ENCODE results near the gene REXO5.
"Not testable (repeated sequence)": the region's sequence is repeated elsewhere in the genome, so short reads cannot be mapped to it uniquely, and the experiment has no call there.

REXO5 gene

GRCh38 chr16:20857281-20857680 lies 51.0 kb downstream of the REXO5 start:
- no peak for DNase-seq (ENCODE audit: low read depth)
- H3K4me3 ChIP-seq (ENCODE audit: low read length), result no peak overlapping the region
- TF ChIP-seq CTCF (conservative IDR thresholded peaks at IDR 0.05; ENCODE audit: low read length), result no peak

GRCh38 chr16:20859229-20859628 lies 52.9 kb downstream of the REXO5 start:
- DNase-seq (ENCODE audit: low read depth), result no peak
- no peak for TF ChIP-seq CTCF (conservative IDR thresholded peaks at IDR 0.05; ENCODE audit: low read length)
- H3K4me3 ChIP-seq (ENCODE audit: low read length), result no peak overlapping the region

GRCh38 chr16:20859699-20860098 lies 53.4 kb downstream of the REXO5 start:
- TF ChIP-seq CTCF (conservative IDR thresholded peaks at IDR 0.05; ENCODE audit: low read length), result no peak
- DNase-seq (ENCODE audit: low read depth), result no peak
- no peak overlapping the region for H3K4me3 ChIP-seq (ENCODE audit: low read length)

- no peak overlapping the region for H3K4me3 ChIP-seq (ENCODE audit: low read length)
- no peak for DNase-seq (ENCODE audit: low read depth)
- TF ChIP-seq CTCF (conservative IDR thresholded peaks at IDR 0.05; ENCODE audit: low read length), result no peak
These were observed 54.0 kb downstream of the REXO5 start for GRCh38 chr16:20860361-20860760.

DNA sequence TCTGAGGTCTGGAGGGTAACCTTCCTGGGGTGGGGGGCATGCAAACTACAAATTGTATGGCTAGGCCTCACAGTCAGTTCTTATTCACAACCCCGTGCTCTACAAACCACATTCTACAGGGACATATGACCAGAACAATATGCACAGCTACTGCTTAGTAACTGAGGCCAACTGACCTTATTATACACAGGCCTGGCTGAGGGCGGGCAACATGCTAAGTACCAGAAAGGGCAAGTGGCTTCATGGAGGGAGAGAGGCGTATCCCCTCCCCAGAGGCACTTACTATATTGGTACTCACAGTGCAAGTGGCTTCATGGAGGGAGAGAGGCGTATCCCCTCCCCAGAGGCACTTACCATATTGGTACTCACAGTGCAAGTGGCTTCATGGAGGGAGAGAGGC lies 54.7 kb downstream of the REXO5 start:
- H3K4me3 ChIP-seq (ENCODE audit: low read length); DNase-seq (ENCODE audit: low read depth): not testable (repeated sequence)

DNA sequence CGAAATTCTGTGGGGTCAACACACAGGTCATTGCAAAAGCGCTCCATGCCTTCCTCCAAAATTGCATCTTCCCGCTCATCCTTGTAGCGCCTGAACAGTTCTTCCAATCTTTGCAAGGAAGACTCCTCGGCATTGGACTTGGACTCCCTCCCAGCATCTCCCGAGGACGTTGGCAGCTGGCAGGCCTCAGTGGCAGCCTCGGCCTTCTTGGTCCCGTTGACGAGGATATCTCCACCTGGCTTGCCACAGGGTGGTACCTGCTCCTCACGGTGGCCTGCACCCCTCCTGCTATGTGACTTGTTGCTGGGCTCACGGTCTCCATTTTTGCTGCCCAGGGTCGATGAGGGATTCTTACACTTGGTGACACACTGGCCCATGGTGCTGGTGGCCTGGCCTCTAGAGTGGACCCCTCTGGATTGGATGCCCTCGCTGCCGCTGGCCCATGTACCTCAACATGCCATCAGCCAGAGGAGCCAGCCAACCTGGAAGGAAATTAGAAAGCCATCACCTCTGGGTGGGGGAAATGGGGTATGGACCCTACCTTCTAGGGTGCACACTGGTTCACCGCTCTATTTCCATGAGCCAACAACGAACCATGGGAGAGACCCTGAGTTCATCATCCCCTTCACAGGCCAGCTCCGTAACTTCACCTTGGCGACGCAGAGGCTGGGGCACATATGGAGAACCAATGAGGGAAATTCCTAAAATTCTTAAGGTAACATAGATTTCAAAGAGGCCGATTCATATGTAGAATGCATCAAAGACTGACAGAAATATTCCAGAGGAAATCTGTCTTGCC lies 56.0 kb downstream of the REXO5 start:
- TF ChIP-seq CTCF (conservative IDR thresholded peaks at IDR 0.05; ENCODE audit: low read length), result no peak
- no peak for DNase-seq (ENCODE audit: low read depth)
- H3K4me3 ChIP-seq (ENCODE audit: low read length), result no peak overlapping the region

- not testable (repeated sequence) for H3K4me3 ChIP-seq (ENCODE audit: low read length); DNase-seq (ENCODE audit: low read depth)
These were observed 58.0 kb downstream of the REXO5 start for GRCh38 chr16:20864376-20864775.

- TF ChIP-seq CTCF (conservative IDR thresholded peaks at IDR 0.05; ENCODE audit: low read length), result no peak
- DNase-seq (ENCODE audit: low read depth), result peak; percentile 68
- no peak overlapping the region for H3K4me3 ChIP-seq (ENCODE audit: low read length)
These were observed 59.2 kb downstream of the REXO5 start for GRCh38 chr16:20865420-20866131.
